Measurements from ENCODE around the gene GRIK3.

GRIK3 gene

DNA sequence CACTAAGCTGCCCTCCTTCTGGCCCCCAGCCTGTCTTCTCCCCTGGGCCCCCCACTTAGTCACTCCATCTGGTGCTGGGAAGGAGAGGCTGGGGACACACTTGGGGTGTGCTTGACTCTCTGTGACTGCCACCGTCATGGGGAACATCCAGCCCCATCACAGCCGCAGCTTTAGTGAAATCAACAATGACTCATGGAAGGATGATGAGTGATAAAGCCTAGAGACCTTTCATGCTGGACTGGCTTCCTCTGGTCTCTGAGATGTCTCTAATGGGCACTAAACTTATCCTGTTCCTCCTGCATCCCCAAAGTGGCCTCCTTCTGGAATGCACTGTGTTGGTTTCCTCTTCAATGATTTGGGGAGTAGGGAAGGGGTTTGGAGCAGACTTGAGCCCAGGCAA is 172.9 kb downstream of the GRIK3 start:
- Histone ChIP-seq H3K36me3 (ENCODE audit: control insufficient read depth, low read length) (no peaks in the 10 kb centered on the region), H3K27me3 (ENCODE audit: control insufficient read depth, low read length) (peaks cover 10% of the 10 kb centered on the region), H3K9me2 (replicated peaks; ENCODE audit: control insufficient read depth, low read length) (no peaks in the 10 kb centered on the region), H3K27ac (ENCODE audit: low read depth, low read length) (no peak overlapping the region), H3F3A (ENCODE audit: control insufficient read depth, insufficient read depth) (no peaks in the 10 kb centered on the region), H3K4me2 (ENCODE audit: low read length) (no peak overlapping the region), H3K9me3 (ENCODE audit: control insufficient read depth, insufficient read depth, low read length) (no peaks in the 10 kb centered on the region), H3K79me2 (ENCODE audit: control insufficient read depth, low read length) (no peaks in the 10 kb centered on the region), H3K4me1 (ENCODE audit: control insufficient read depth, low read length) (no peaks in the 10 kb centered on the region), H3K4me3 (ENCODE audit: low read length) (no peak overlapping the region), H4K20me1 (ENCODE audit: control insufficient read depth, insufficient read depth, low read depth, low read length) (no peaks in the 10 kb centered on the region)
- TF ChIP-seq CTCF (IDR thresholded peaks at IDR 0.05; ENCODE audit: low read depth, low read length, poor library complexity, severe bottlenecking) (no peak), EZH2phosphoT487 (IDR thresholded peaks at IDR 0.05; ENCODE audit: borderline replicate concordance, low read length) (no peak)

- H3K27me3 ChIP-seq (ENCODE audit: control insufficient read depth, low read length) = peaks cover 10% of the 10 kb centered on the region
- H3F3A ChIP-seq (ENCODE audit: control insufficient read depth, insufficient read depth) = no peaks in the 10 kb centered on the region
- H3K9me2 ChIP-seq (replicated peaks; ENCODE audit: control insufficient read depth, low read length) = no peaks in the 10 kb centered on the region
- no peaks in the 10 kb centered on the region for H3K36me3 ChIP-seq (ENCODE audit: control insufficient read depth, low read length)
- no peaks in the 10 kb centered on the region for H3K79me2 ChIP-seq (ENCODE audit: control insufficient read depth, low read length)
- H3K27ac ChIP-seq (ENCODE audit: low read depth, low read length) = no peak overlapping the region
- TF ChIP-seq CTCF (IDR thresholded peaks at IDR 0.05; ENCODE audit: low read depth, low read length, poor library complexity, severe bottlenecking) = no peak
- TF ChIP-seq EZH2phosphoT487 (IDR thresholded peaks at IDR 0.05; ENCODE audit: borderline replicate concordance, low read length) = no peak
- no peaks in the 10 kb centered on the region for H4K20me1 ChIP-seq (ENCODE audit: control insufficient read depth, insufficient read depth, low read depth, low read length)
- H3K9me3 ChIP-seq (ENCODE audit: control insufficient read depth, insufficient read depth, low read length) = no peaks in the 10 kb centered on the region
- H3K4me2 ChIP-seq (ENCODE audit: low read length) = no peak overlapping the region
- no peak overlapping the region for H3K4me3 ChIP-seq (ENCODE audit: low read length)
- H3K4me1 ChIP-seq (ENCODE audit: control insufficient read depth, low read length) = no peaks in the 10 kb centered on the region
Observed at GRCh38 chr1:36859926-36860325, 174.4 kb downstream of the GRIK3 start.

GRCh38 chr1:36858981-36859380 is 175.3 kb downstream of the GRIK3 start:
- Histone ChIP-seq H3K4me2 (ENCODE audit: low read length) (no peak overlapping the region), H3K4me3 (ENCODE audit: low read length) (no peak overlapping the region), H3K27me3 (ENCODE audit: control insufficient read depth, low read length) (peaks cover 9% of the 10 kb centered on the region)

More at GRCh38 chr1:36858981-36859380, 175.3 kb downstream of the GRIK3 start:
- H3K9me2 ChIP-seq (replicated peaks; ENCODE audit: control insufficient read depth, low read length) = no peaks in the 10 kb centered on the region
- H3K36me3 ChIP-seq (ENCODE audit: control insufficient read depth, low read length) = no peaks in the 10 kb centered on the region
- no peaks in the 10 kb centered on the region for H3K4me1 ChIP-seq (ENCODE audit: control insufficient read depth, low read length)
- no peaks in the 10 kb centered on the region for H3F3A ChIP-seq (ENCODE audit: control insufficient read depth, insufficient read depth)
- H3K27ac ChIP-seq (ENCODE audit: low read depth, low read length) = no peak overlapping the region
- no peaks in the 10 kb centered on the region for H3K9me3 ChIP-seq (ENCODE audit: control insufficient read depth, insufficient read depth, low read length)
- H4K20me1 ChIP-seq (ENCODE audit: control insufficient read depth, insufficient read depth, low read depth, low read length) = no peaks in the 10 kb centered on the region
- TF ChIP-seq EZH2phosphoT487 (IDR thresholded peaks at IDR 0.05; ENCODE audit: borderline replicate concordance, low read length) = no peak
- no peak for TF ChIP-seq CTCF (IDR thresholded peaks at IDR 0.05; ENCODE audit: low read depth, low read length, poor library complexity, severe bottlenecking)
- H3K79me2 ChIP-seq (ENCODE audit: control insufficient read depth, low read length) = no peaks in the 10 kb centered on the region

Data from DOHH2 (cell line).